HG02678 (cell line): ENCODE results near the gene CTDP1.

ENCODE experiments used
- ATAC-seq: cut with Tn5 transposase; IDR thresholded peaks from one replicate; pipeline ENCODE4 v1.9.1; 2021; ENCODE audit warnings: mild to moderate bottlenecking, moderate library complexity; ENCODE audit not compliant: unreplicated experiment

The CTDP1 gene

GRCh38 chr18:79695856-79696850, 16.6 kb downstream of the CTDP1 start:
- ATAC-seq, result no peak

- no peak for ATAC-seq
Measured at GRCh38 chr18:79697178-79697577, 17.6 kb downstream of the CTDP1 start.

GRCh38 chr18:79697976-79698375, 18.4 kb downstream of the CTDP1 start:
- ATAC-seq, result no peak

- no peak for ATAC-seq
Measured at GRCh38 chr18:79698668-79699335, 19.2 kb downstream of the CTDP1 start.

GRCh38 chr18:79699653-79700052, 20.1 kb downstream of the CTDP1 start:
- ATAC-seq, result no peak

DNA sequence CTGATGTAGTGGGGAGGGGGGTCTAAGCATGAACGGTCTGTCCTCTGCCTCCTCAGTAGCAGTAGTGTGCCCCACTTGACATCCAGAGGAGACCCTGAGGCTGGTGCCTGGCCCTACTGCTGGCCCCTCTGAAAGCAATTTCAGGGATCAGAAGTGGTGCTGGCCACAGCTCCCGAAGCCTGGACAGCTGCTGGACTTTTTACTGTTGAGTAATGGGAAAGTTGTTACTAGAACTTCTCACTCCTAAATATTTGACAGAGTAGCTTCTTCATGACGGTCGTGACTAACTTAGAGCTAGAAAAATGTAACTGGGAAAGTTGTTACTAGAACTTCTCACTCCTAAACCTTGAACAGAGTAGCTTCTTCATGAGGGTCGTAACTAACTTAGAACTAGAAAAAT, 23.3 kb downstream of the CTDP1 start:
- no peak for ATAC-seq

DNA sequence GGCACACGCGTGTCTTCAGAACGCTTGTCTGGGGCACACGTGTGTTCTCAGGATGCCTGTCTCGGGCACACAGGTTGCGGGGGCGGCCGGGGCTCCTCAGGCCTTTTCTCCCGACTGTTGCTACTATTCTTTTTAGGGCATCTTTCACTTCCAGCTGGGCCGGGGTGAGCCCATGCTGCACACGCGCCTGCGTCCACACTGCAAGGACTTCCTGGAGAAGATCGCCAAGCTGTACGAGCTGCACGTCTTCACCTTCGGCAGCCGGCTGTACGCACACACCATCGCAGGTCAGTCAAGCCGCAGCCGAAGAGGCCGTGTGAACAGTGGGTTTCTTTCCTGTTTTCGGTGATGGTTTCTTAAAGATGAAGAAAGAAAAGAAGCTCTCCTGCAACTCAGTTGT, 25.0 kb downstream of the CTDP1 start:
- no peak for ATAC-seq

DNA sequence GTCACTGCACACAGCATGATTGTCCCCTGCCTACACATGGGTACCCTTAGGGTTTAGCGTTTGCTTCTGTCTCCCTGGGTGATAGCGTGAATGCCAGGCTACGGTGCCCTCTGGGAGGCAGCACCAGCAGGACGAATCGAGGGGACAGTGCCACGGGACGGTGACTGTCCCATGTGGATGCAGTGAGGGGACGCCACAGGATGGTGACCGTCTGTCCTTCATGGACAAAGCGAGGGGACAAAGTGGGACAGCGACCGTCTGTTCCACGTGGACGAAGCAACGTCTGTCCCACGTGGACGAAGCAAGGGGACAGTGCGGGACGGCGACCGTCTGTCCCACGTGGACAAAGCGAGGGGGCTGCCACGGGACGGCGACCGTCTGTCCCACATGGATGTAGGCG, 25.7 kb downstream of the CTDP1 start:
- no peak for ATAC-seq

DNA sequence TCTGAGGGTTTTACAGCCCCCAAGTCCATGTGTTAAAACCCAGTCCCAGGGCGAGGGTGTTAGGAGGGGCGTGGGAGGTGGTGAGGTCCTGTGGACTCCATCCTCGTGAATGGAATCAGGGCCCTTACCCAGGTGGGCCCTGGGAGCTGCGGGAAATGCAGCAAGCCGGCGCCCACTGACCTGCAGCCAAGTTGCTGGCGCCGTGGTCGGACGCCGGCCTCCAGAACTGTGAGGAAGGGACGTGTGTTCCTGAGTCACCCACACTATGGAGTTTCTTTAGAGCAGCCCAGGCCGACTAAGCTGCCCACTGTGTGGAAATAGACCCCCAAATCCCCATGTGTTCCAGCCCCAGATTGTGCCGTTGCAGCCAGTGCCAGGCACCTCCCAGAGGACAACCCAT, 26.4 kb downstream of the CTDP1 start:
- no peak for ATAC-seq

DNA sequence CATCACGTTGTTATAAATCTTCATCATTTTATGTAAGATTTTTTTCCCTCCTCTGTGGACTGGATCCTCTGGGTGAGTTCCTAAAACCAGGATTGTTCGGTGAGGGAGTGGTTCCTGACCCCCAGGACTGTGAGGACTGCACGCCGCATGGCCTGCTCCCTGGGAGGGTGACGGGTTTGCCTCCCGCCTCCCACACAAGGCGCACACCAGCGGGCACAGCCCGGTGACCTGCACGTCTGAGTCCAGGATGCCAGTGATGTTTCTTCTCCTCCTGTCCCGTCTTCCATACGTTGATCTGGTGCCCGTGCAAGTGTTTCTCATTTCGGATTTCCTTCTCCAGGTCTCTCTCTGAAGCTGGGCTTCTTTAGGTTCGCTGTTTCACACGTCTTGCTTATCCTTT, 27.1 kb downstream of the CTDP1 start:
- ATAC-seq, result no peak

DNA sequence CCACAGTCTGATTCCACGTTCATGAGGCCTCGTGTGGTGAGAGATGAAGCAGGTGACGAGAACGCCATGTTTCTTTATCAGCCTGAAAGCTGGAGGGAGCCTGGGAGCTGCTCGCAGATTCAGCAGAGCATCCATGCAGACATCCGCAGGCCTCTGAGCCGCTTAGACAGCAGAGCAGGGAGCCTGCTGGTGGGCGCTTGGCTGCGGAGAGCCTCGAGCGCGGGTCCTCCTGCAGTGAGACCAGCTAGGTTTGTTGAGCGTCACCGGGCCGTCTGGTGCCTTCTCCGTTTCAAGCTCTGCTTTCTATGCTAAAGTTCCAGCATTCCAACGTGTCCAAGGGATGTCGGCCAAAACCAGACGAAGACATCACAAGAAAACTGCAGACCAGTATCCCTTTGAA, 27.6 kb downstream of the CTDP1 start:
- no peak for ATAC-seq

DNA sequence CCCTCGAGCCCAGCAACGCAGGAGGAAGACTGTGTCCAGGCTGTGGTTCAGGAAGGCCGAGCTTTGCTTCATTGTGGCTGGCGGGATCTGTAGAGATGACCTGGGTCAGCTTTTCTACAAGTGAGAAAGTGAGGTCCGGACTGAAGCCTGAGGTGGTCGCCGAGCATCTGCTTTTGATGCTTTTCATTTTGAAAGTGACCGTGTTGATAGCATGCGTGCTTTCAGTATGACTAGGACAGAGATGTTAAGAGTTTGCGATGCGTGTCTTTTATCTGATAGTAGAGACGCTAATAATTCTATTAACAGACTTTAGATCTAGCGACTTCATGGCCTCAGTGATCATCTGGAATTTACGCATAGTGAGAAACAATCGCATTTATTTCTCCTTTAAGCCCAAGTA, 28.1 kb downstream of the CTDP1 start:
- no peak for ATAC-seq

DNA sequence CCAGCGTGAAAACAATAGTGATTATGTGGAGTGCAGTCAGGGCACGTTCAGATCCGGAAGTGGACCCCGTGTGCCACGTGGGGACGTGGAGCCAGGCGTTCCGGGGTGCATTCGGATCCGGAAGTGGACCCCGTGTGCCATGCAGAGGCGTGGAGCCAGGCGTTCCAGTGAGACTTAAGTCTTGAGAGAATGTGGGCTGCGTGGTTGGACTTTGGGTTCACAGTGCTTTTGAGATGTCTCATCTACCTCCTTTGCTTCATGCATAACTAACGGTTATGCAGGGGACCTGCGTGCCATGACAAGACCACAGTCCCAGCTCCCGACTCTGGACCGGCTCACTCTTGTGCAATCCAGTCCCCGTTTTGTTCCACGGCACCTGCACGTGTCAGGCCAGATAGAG, 28.8 kb downstream of the CTDP1 start:
- no peak for ATAC-seq

GRCh38 chr18:79712206-79712857, 32.7 kb downstream of the CTDP1 start:
- ATAC-seq, result no peak

DNA sequence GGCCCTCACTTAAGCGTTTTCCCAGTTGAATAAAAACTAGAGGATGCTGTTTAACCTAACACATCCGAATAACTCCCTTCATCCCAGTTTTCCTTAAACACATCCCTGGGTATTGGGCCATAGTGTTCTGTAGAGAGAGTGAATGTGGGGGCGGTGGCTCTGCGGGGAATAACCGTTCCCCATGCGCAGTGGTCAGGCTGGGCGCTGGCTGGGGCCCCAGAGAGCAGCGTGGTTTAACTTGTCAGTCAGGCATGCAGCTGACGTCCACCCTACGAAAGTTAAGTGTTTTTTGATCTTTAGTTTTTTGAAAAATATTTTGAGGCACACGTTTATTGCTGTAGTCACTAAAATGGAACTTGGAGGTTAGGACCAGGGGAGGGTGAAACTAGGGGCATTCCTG, 33.7 kb downstream of the CTDP1 start:
- no peak for ATAC-seq

GRCh38 chr18:79714531-79715240, 35.1 kb downstream of the CTDP1 start:
- no peak for ATAC-seq

GRCh38 chr18:79715280-79715679, 35.7 kb downstream of the CTDP1 start:
- no peak for ATAC-seq

DNA sequence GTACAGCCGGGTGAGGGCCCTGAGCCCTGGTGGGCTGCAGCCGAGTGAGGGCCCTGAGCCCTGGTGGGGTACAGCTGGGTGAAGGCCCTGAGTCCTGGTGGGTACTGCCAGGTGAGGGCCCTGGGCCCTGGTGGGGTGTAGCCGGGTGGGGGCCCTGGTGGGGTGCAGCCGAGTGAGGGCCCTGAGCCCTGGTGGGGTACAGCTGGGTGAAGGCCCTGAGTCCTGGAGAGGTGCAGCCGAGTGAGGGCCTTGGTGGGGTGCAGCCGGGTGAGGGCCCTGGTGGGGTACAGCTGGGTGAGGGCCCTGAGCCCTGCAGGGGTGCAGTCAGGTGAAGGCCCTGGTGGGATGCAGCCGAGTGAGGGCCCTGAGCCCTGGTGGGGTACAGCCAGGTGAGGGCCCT, 37.5 kb downstream of the CTDP1 start:
- ATAC-seq, result no peak

DNA sequence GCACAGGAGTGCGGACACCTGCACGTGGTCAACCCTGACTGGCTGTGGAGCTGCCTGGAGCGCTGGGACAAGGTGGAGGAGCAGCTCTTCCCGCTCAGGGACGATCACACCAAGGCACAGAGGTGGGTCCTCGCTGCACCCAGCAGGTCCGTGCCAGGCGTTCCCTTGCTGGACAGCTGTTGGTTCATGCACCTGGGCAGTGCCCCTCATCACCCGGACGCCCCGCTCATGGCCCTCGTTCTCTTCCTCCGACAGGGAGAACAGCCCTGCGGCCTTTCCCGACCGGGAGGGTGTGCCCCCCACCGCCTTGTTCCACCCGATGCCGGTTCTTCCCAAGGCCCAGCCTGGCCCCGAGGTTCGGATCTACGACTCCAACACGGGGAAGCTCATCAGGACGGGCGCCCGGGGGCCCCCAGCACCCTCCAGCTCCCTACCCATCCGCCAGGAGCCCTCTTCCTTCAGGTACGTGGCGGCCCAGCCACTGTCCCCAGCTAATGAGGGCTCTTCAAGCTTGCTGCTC, 38.0 kb downstream of the CTDP1 start:
- ATAC-seq, result no peak

DNA sequence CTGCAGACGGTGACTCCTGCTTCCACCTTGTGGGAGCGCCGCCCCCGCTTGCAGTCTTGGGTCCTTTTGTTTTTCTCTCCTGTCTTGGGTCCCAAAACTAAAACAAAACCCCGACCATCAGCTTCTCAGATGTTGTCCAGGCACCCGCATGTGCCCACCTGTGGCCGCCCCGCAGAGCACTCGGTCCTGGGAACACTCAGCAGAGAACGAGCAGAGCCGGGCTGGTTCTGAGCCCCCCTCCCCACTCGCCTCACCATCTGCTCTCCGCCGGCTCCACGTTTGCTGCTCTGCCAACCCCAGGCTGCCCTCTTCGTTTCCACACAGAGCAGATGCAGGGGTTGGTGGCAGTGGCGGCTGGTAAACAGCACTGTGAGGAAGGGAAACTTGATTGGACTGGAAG, 38.5 kb downstream of the CTDP1 start:
- no peak for ATAC-seq
